Stomach (tissue), 4 donors: Measurements from ENCODE around the gene ZNF19.

Source experiments
- EP300 ChIP-seq: sonication (generic); formaldehyde crosslinking; IDR thresholded peaks from one replicate; pipeline ENCODE4 v1.6.1; 2017; ENCODE audit warnings: antibody characterized with exemption
- POLR2A ChIP-seq, 4 donors: fragments of 450-650 bp; IDR thresholded peaks; one replicate each; pipeline ENCODE4 v1.6.1; 2016; ENCODE audit warnings: antibody characterized with exemption in 4 of 4, control low read depth in 2 of 4, mild to moderate bottlenecking in 1 of 4, moderate library complexity in 1 of 4
- POLR2AphosphoS5 ChIP-seq, 3 donors: sonication (generic); formaldehyde crosslinking; IDR thresholded peaks; one replicate each; pipeline ENCODE4 v1.6.1; 2016; ENCODE audit warnings: antibody characterized with exemption in 3 of 3
- TF ChIP-seq, protein P1 (sequence below), 7 experiments: fragments of 450-650 bp in 4 of 7; fragments of 200-600 bp in 3 of 7; sonication (generic) in 3 of 7; IDR thresholded peaks; one replicate each; pipeline ENCODE4 v1.5.1; 2016 to 2019; ENCODE audit warnings: antibody characterized with exemption in 7 of 7, control low read depth in 2 of 7, mild to moderate bottlenecking in 1 of 7

DNA sequence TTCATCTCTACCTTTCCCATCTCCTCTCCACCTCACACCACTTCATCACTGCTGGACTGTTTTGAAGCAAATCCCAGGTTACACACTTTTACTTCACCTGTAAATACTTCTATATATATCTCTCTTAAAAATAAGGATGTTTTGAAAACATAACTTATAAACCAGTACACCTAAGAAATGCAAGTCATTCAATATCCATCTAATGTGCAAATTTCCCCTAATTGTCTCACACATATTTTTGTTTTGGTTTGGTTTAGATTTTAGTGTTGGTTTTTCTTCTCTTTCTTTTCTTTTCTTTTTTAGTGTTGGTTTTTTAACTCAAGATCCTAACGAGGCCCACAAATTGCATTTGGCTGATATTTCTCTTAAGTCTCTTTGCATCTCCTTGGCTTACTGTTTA lies 17.9 kb upstream of the ZNF19 start:
- TF ChIP-seq, protein P1, sequence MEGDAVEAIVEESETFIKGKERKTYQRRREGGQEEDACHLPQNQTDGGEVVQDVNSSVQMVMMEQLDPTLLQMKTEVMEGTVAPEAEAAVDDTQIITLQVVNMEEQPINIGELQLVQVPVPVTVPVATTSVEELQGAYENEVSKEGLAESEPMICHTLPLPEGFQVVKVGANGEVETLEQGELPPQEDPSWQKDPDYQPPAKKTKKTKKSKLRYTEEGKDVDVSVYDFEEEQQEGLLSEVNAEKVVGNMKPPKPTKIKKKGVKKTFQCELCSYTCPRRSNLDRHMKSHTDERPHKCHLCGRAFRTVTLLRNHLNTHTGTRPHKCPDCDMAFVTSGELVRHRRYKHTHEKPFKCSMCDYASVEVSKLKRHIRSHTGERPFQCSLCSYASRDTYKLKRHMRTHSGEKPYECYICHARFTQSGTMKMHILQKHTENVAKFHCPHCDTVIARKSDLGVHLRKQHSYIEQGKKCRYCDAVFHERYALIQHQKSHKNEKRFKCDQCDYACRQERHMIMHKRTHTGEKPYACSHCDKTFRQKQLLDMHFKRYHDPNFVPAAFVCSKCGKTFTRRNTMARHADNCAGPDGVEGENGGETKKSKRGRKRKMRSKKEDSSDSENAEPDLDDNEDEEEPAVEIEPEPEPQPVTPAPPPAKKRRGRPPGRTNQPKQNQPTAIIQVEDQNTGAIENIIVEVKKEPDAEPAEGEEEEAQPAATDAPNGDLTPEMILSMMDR (IDR thresholded peaks at IDR 0.05): no peak
- no peak for TF ChIP-seq EP300
- no peak for TF ChIP-seq POLR2A (IDR thresholded peaks at IDR 0.05)
- no peak for TF ChIP-seq POLR2AphosphoS5 (IDR thresholded peaks at IDR 0.05)
